HepG2 (cell line): ENCODE results near the gene TBC1D5. TPM values are rescaled to one million over a fixed set of nuclear protein-coding genes. Genes with fewer than 3 reads are reported as not detected.

ENCODE experiments used
- ATAC-seq: fragments of 200-7000 bp; cut with Tn5 transposase; 3 replicates; pipeline ENCODE4 v1.9.1; 2020; ENCODE audit warnings: mild to moderate bottlenecking, moderate library complexity
- BruUV-seq: library from RNA; stranded (reverse); fragments of 400-500 nt; replicated peaks from 2 replicates; lab custom pipeline; 2021; lab: Mats Ljungman, UMichigan
- CTCF ChIA-PET: fragments of 300-600 bp; formaldehyde crosslinking; extraction: SDS; loops from one replicate; lab custom pipeline; 2021; ENCODE audit warnings: low total read pairs, inconsistent platforms, low intra/inter-chr PET ratio; lab: Yijun Ruan, JAX
- POLR2A ChIA-PET: fragments of 350-600 bp; sonication (Branson Sonifier 250); formaldehyde crosslinking; loops from one replicate; lab custom pipeline; 2020; ENCODE audit warnings: antibody characterized with exemption, inconsistent platforms; lab: Yijun Ruan, JAX
- DNase-seq: peaks from one replicate; pipeline ENCODE4 v3.0.0-alpha.2; 2015; ENCODE audit warnings: low spot score
- FAIRE-seq: peaks from 3 replicates; lab custom pipeline; 2011; peaks lifted over from hg19 to GRCh38; lab: Jason Lieb, UNC
- H2AFZ ChIP-seq: one replicate; pipeline ENCODE4 v1.6.1; 2011; ENCODE audit warnings: low read length, inconsistent platforms
- H3K27ac ChIP-seq: fragments of 300-600 bp; 3 replicates; pipeline ENCODE4 v1.8.0; 2011; ENCODE audit warnings: mixed run types, mild to moderate bottlenecking, mixed read lengths, low read length, inconsistent platforms; ENCODE audit not compliant: insufficient read depth; ENCODE audit errors: extremely low read length
- H3K27me3 ChIP-seq, 2 experiments: fragments of 200-600 bp in 1 of 2; 2 replicates in 1 of 2; 3 replicates in 1 of 2; pipeline versions ENCODE4 v1.6.0 to v1.8.0; 2011; ENCODE audit warnings: low read length in 2 of 2, mild to moderate bottlenecking in 2 of 2, moderate library complexity in 2 of 2, inconsistent platforms in 1 of 2; ENCODE audit not compliant: insufficient read depth in 2 of 2, control insufficient read depth in 1 of 2
- H3K36me3 ChIP-seq, 2 experiments: fragments of 200-600 bp in 1 of 2; replicated peaks in 1 of 2; 2 replicates in 1 of 2; 3 replicates in 1 of 2; pipeline versions ENCODE4 v1.5.1 to v1.8.0; 2011; ENCODE audit warnings: low read length in 2 of 2, inconsistent platforms in 1 of 2; ENCODE audit not compliant: insufficient read depth in 2 of 2, control insufficient read depth in 1 of 2
- H3K4me1 ChIP-seq: 2 replicates; pipeline ENCODE4 v1.5.1; 2012; ENCODE audit warnings: low read length, inconsistent platforms; ENCODE audit not compliant: insufficient read depth
- H3K4me2 ChIP-seq: 2 replicates; pipeline ENCODE4 v1.6.0; 2011; ENCODE audit warnings: low read depth, low read length, inconsistent platforms
- H3K4me3 ChIP-seq, 3 experiments: fragments of 200-600 bp in 1 of 3; sonication (generic), shearing (Covaris generic) in 1 of 3; replicated peaks in 1 of 3; 2 replicates each; pipeline ENCODE4 v1.5.1; 2011 to 2016; ENCODE audit warnings: low read length in 3 of 3, inconsistent platforms in 2 of 3, low read depth in 2 of 3, mild to moderate bottlenecking in 2 of 3, control low read depth in 1 of 3, mixed read lengths in 1 of 3; ENCODE audit not compliant: insufficient read depth in 1 of 3
- H3K79me2 ChIP-seq: one replicate; pipeline ENCODE4 v1.6.1; 2011; ENCODE audit warnings: low read length, inconsistent platforms; ENCODE audit not compliant: insufficient read depth
- H3K9ac ChIP-seq: 2 replicates; pipeline ENCODE4 v1.6.0; 2011; ENCODE audit warnings: mild to moderate bottlenecking, low read depth, low read length, inconsistent platforms; ENCODE audit not compliant: insufficient read depth
- H3K9me3 ChIP-seq: 2 replicates; pipeline ENCODE4 v1.5.1; 2012; ENCODE audit warnings: mild to moderate bottlenecking, low read length
- H4K20me1 ChIP-seq: 2 replicates; pipeline ENCODE4 v1.6.0; 2011; ENCODE audit warnings: inconsistent platforms, mild to moderate bottlenecking, low read length, moderate library complexity; ENCODE audit not compliant: insufficient read depth
- CCDC6 ChIP-seq: sonication (generic); formaldehyde crosslinking; IDR thresholded peaks from 2 replicates; pipeline ENCODE4 v1.8.1; 2022; ENCODE audit warnings: mild to moderate bottlenecking, missing genetic modification reagents, moderate library complexity
- DNMT1 ChIP-seq: sonication (generic); formaldehyde crosslinking; IDR thresholded peaks from 2 replicates; pipeline ENCODE4 v1.5.1; 2020; ENCODE audit warnings: mild to moderate bottlenecking, missing genetic modification reagents
- FOSL2 ChIP-seq: sonication (generic); formaldehyde crosslinking; IDR thresholded peaks from 2 replicates; pipeline ENCODE4 v1.4.0; 2020; ENCODE audit warnings: missing genetic modification reagents
- HOXA7 ChIP-seq: sonication (generic); formaldehyde crosslinking; IDR thresholded peaks from 2 replicates; pipeline ENCODE4 v1.8.1; 2022; ENCODE audit warnings: mild to moderate bottlenecking, missing genetic modification reagents, moderate library complexity
- JARID2 ChIP-seq: sonication (generic); formaldehyde crosslinking; IDR thresholded peaks from 2 replicates; pipeline ENCODE4 v1.8.1; 2023; ENCODE audit warnings: missing genetic modification reagents, inconsistent platforms; ENCODE audit not compliant: insufficient replicate concordance
- SNRNP70 ChIP-seq: fragments of 200-400 bp; formaldehyde crosslinking; IDR thresholded peaks from 2 replicates; pipeline ENCODE4 v1.6.1; 2017; ENCODE audit warnings: mild to moderate bottlenecking, low read depth, low read length, moderate library complexity
- SP1 ChIP-seq, 2 experiments: fragments of 450-650 bp in 1 of 2; sonication (generic) in 1 of 2; formaldehyde crosslinking in 1 of 2; IDR thresholded peaks; 2 replicates each; pipeline versions ENCODE4 v1.4.0 to v1.6.1; 2016 to 2020; ENCODE audit warnings: missing genetic modification reagents in 1 of 2
- SRY ChIP-seq: sonication (generic); formaldehyde crosslinking; IDR thresholded peaks from 2 replicates; pipeline ENCODE4 v1.8.0; 2022; ENCODE audit warnings: mild to moderate bottlenecking, missing genetic modification reagents
- THAP8 ChIP-seq: sonication (generic); formaldehyde crosslinking; IDR thresholded peaks from 2 replicates; pipeline ENCODE4 v1.5.1; 2020; ENCODE audit warnings: missing genetic modification reagents, mild to moderate bottlenecking, borderline replicate concordance
- YEATS4 ChIP-seq: sonication (generic); formaldehyde crosslinking; IDR thresholded peaks from 2 replicates; pipeline ENCODE4 v1.4.0; 2020; ENCODE audit warnings: missing genetic modification reagents, borderline replicate concordance
- ZBTB26 ChIP-seq: IDR thresholded peaks from 2 replicates; pipeline ENCODE4 v1.6.1; 2016; ENCODE audit warnings: missing compliant biosample characterization, missing genetic modification reagents, borderline replicate concordance
- ZBTB46 ChIP-seq: sonication (generic); formaldehyde crosslinking; IDR thresholded peaks from 2 replicates; pipeline ENCODE4 v1.4.0; 2020; ENCODE audit warnings: mild to moderate bottlenecking, missing genetic modification reagents, borderline replicate concordance
- ZNF205 ChIP-seq: IDR thresholded peaks from 2 replicates; pipeline ENCODE4 v1.6.1; 2018; ENCODE audit warnings: missing biosample characterization, missing genetic modification reagents
- ZNF468 ChIP-seq: sonication (generic); formaldehyde crosslinking; IDR thresholded peaks from 2 replicates; pipeline ENCODE4 v1.8.0; 2022; ENCODE audit warnings: mild to moderate bottlenecking, moderate library complexity, missing genetic modification reagents
- ZNF547 ChIP-seq: sonication (generic); formaldehyde crosslinking; IDR thresholded peaks from 2 replicates; pipeline ENCODE4 v1.5.1; 2020; ENCODE audit warnings: mild to moderate bottlenecking, missing genetic modification reagents
- ZNF615 ChIP-seq: sonication (generic); formaldehyde crosslinking; IDR thresholded peaks from 2 replicates; pipeline ENCODE4 v1.5.0; 2020; ENCODE audit warnings: mild to moderate bottlenecking, missing genetic modification reagents, borderline replicate concordance
- ZNF777 ChIP-seq: sonication (generic); formaldehyde crosslinking; IDR thresholded peaks from 2 replicates; pipeline ENCODE4 v1.4.0; 2020; ENCODE audit warnings: missing genetic modification reagents
- ZNF891 ChIP-seq: sonication (generic); formaldehyde crosslinking; IDR thresholded peaks from 2 replicates; pipeline ENCODE4 v1.5.0; 2020; ENCODE audit warnings: mild to moderate bottlenecking, missing genetic modification reagents
- WGBS: methylation state at CpG from one replicate; pipeline ENCODE4 v1.1.6; 2017; ENCODE audit warnings: low lambda C conversion rate; 5-methylcytosine and 5-hydroxymethylcytosine counted together
- in situ Hi-C: cut with HindIII; loops from 2 replicates; pipeline ENCODE4 v1.10.0; 2017; ENCODE audit warnings: low pct_unique_long_range_greater_than_20kb; ENCODE audit not compliant: extremely low pct_ligation_motif_present
- intact Hi-C: fragments of 100-400 bp; cut with micrococcal nuclease; formaldehyde crosslinking; loops from one replicate; pipeline ENCODE4 v1.10.0; 2022; ENCODE audit not compliant: unreplicated experiment
- polyA plus RNA-seq, 8 experiments: library from polyadenylated mRNA; depleted of rRNA in 3 of 8; stranded (reverse) in 7 of 8; unstranded in 1 of 8; fragments of >200 nt; fragmentation: Illumina TruSeq in 4 of 8; extraction: Trizol in 4 of 8; gene quantifications; 2 replicates each; pipeline versions ENCODE4 v1.2.1 to v1.2.3, GENCODE V29; 2011 to 2016; ENCODE audit warnings: low read depth in 4 of 8, missing spikeins in 1 of 8, mixed read lengths in 1 of 8; ENCODE audit not compliant: insufficient read depth in 1 of 8
- total RNA-seq, 5 experiments: library from RNA; depleted of rRNA; stranded (reverse); fragments of >200 nt; fragmentation: Illumina TruSeq; extraction: Trizol; gene quantifications; 2 replicates each; pipeline ENCODE4 v1.2.3, GENCODE V29; 2016; ENCODE audit warnings: low read depth in 1 of 5

TBC1D5 gene
- total and polyA plus RNA-seq, 2 of the 13 experiments (the other 11 are each of a cell fraction or from before 2014, with no cell fraction given): 19.2 to 33.3 TPM

GRCh38 chr3:17260257-17260656 lies 482.2 kb downstream of the TBC1D5 start:
- POLR2A ChIA-PET: no interaction called here
- in situ Hi-C loops: loop anchor here (5.0 to 25.0 kb wide), 3 partner anchors 152 to 1127 kb away; no protein-coding TSS in a partner anchor

GRCh38 chr3:17259685-17260084 lies 482.7 kb downstream of the TBC1D5 start:
- H3K4me1 ChIP-seq: no peaks in the 10 kb centered on the region
- no peak overlapping the region for H3K9ac ChIP-seq
- BruUV-seq: no TSS peak
- ChIA-PET POLR2A (no interaction called here), CTCF (interaction anchor here (1.0 kb wide), 1 partner anchor 156 kb away, joined by 3 read pairs; no protein-coding TSS in a partner anchor)
- 0 out of 2 replicates have a peak, but pooled peaks cover 2% of the 10 kb centered on the region for H4K20me1 ChIP-seq
- H3K36me3 ChIP-seq: no peaks in the 10 kb centered on the region
- DNase-seq: no peak
- H3K27ac ChIP-seq: no peak overlapping the region
- in situ Hi-C loops: loop anchor here (5.0 to 25.0 kb wide), 3 partner anchors 153 to 1128 kb away; no protein-coding TSS in a partner anchor
- WGBS: 83% methylated on average over 5 of the region's 5 CpGs
- no peak overlapping the region for H3K4me2 ChIP-seq
- intact Hi-C loops: loop anchor here (1.0 to 5.0 kb wide), 2 partner anchors 65 to 583 kb away; no protein-coding TSS in a partner anchor
- no peak overlapping the region for H3K4me3 ChIP-seq
- H2AFZ ChIP-seq: no peak overlapping the region
- FAIRE-seq: no peak
- H3K27me3 ChIP-seq: no peaks in the 10 kb centered on the region; a peak in 1 of 5 replicates
- no peaks in the 10 kb centered on the region for H3K79me2 ChIP-seq
- H3K9me3 ChIP-seq: no peaks in the 10 kb centered on the region
- ATAC-seq: no peak
- no peak for TF ChIP-seq ZNF205 (CRISPR knock-in tag)
- no peak for TF ChIP-seq SRY (CRISPR knock-in tag)
- TF ChIP-seq ZNF891 (CRISPR knock-in tag): no peak
- no peak for TF ChIP-seq DNMT1
- TF ChIP-seq ZBTB26 (CRISPR knock-in tag): no peak
- no peak for TF ChIP-seq SNRNP70
- no peak for TF ChIP-seq CCDC6 (CRISPR knock-in tag)
- no peak for TF ChIP-seq YEATS4 (CRISPR knock-in tag)
- no peak for TF ChIP-seq ZNF615
- no peak for TF ChIP-seq HOXA7
- TF ChIP-seq JARID2 (CRISPR knock-in tag): no peak
- no peak for TF ChIP-seq ZBTB46 (CRISPR knock-in tag)
- TF ChIP-seq THAP8 (CRISPR knock-in tag): no peak
- TF ChIP-seq FOSL2 (CRISPR knock-in tag): no peak

More at GRCh38 chr3:17260257-17260656, 482.2 kb downstream of the TBC1D5 start:
- no peaks in the 10 kb centered on the region for H3K36me3 ChIP-seq
- no peak overlapping the region for H3K4me2 ChIP-seq
- no peaks in the 10 kb centered on the region for H3K4me1 ChIP-seq
- no peak for FAIRE-seq
- DNase-seq: no peak
- H3K27ac ChIP-seq: no peak overlapping the region
- no peak for ATAC-seq
- no peaks in the 10 kb centered on the region for H3K79me2 ChIP-seq
- CTCF ChIA-PET: interaction anchor here (1.0 kb wide), 1 partner anchor 156 kb away, joined by 3 read pairs; no protein-coding TSS in a partner anchor
- no peak overlapping the region for H2AFZ ChIP-seq
- no TSS peak for BruUV-seq
- no peaks in the 10 kb centered on the region; a peak in 1 of 5 replicates for H3K27me3 ChIP-seq
- H3K9ac ChIP-seq: no peak overlapping the region
- intact Hi-C loops: no loop called here
- TF ChIP-seq ZNF547 (CRISPR knock-in tag): no peak
- TF ChIP-seq SP1 (IDR thresholded peaks at IDR 0.05): no peak
- TF ChIP-seq SP1 (CRISPR knock-in tag; IDR thresholded peaks at IDR 0.05): no peak
- TF ChIP-seq ZNF777: no peak
- no peak for TF ChIP-seq ZNF468 (CRISPR knock-in tag)
- TF ChIP-seq, all 625 proteins: peak for 0
- no peaks in the 10 kb centered on the region for H3K9me3 ChIP-seq
- no peak overlapping the region for H3K4me3 ChIP-seq
- H4K20me1 ChIP-seq: 0 out of 2 replicates have a peak, but pooled peaks cover 2% of the 10 kb centered on the region
